NCI-H446 treated with DMSO at 0.1 percent for 48 hours (cell line): ENCODE results near the gene CD70.
"Not testable (repeated sequence)": the region's sequence is repeated elsewhere in the genome, so short reads cannot be mapped to it uniquely, and the experiment has no call there.

Source experiments
- DNase-seq: peaks from one replicate; lab custom pipeline; 2025; lab: John Stamatoyannopoulos, UW

Gene CD70

DNA sequence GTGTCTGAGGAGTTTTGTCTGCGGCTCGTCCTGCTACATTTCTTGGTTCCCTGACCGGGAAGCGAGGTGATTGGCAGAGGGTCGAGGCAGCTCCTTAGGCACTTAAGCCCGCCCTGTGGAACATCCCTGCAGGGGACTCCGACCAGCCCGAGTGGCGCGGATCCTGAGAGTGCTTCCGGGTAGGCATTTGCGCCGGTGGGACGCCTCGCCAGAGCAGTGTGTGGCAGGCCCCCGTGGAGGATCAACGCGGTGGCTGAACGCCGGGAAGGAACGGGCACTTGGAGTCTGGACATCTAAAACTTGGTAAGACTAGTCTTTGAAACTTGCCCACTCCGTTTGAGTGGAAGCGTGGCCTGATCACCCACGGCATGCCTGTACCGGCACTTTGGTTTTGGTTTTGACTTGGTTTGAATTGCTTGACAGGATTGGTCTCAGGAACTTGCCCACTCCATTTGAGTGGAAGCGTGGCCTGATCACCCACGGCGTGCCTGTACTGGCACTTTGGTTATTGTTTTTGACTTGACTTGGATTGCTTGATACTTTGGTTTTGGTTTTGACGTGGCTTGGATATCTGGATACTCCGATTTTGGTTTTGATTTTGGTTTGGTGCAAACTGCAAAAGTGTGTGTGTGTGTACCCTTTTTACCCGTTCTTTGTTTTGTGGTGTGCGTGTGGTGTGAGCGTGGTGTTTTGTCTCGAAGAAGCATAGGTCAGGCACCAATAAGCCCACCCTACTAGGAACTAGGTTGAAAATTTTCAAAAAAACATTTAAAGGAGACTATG is 6.7 kb upstream of the CD70 start:
- not testable (repeated sequence) for DNase-seq

GRCh38 chr19:6596621-6597020 is 5.7 kb upstream of the CD70 start:
- DNase-seq, result no peak

GRCh38 chr19:6593651-6594416 is 2.9 kb upstream of the CD70 start:
- DNase-seq, result no peak

DNA sequence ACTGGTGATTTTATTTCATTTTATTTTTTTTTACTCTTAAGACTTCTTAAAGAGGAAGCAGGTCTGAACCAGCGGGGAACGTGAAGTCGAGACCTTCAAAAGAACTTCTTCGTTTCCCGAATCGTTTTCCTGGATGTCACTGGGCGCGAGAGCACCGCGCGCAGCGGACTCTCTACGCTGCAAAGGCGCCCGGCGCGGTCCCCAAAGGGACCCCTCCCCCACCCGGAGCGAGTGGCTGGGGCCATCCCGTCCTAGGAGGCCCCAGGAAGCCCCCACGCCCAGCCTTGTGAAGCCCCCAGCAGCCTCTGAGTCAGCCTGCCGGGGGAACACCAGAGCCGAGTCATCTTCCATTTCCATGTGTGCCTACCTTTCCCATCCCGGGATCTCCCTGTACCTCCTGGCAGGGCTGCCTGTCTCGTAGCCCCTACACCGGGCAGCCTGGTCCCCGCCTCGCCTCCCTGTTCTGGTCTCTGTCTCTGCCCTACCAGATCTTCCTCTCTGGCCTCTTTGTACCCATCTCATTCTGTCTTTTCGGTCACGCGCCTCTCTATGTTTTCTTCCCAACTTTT is 608 bp downstream of the CD70 start:
- DNase-seq, result no peak

GRCh38 chr19:6589711-6590257 is 1.2 kb downstream of the CD70 start:
- DNase-seq, result no peak

DNA sequence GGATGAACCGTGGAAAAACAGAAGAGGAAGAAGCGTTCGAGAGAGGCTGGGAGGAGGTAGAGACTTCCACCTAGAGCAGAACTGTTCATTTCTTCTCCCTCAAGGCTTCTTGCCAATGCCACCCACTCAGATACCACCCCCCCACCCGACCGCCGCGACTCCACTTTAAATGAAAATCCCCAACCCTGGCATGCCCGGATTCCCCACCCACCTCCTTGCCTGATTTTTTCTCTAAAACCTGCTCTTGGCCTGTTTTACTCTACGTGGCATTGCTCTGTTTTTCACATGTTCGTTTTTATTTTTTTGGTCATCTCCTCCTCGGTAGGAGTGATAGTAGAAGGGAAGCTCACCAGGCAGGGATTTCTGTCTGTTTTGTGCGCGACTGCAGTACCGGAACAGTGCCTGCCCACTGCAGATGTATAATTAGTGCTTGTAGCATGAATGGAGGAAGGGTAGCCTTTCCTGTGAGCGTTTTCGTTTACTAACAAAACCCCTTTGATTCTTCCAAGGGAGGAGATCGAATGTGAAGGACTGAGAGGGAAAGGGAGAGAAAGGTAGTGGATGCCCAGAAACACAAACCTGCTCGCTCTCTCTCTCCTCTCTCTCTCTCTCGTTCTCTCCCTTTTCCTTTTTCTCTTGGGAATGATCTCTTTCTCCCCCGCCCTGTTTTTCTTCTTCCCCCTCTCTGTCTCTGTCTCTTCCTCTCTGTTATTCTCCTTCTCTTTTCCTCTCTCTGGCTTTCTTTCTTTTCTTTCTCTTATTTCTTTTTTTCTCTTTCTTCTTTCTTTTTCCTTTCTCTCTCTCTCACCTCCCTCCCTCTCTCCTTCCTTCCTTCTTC is 2.2 kb downstream of the CD70 start:
- no peak for DNase-seq

GRCh38 chr19:6587998-6588507 is 2.9 kb downstream of the CD70 start:
- DNase-seq, result no peak

DNA sequence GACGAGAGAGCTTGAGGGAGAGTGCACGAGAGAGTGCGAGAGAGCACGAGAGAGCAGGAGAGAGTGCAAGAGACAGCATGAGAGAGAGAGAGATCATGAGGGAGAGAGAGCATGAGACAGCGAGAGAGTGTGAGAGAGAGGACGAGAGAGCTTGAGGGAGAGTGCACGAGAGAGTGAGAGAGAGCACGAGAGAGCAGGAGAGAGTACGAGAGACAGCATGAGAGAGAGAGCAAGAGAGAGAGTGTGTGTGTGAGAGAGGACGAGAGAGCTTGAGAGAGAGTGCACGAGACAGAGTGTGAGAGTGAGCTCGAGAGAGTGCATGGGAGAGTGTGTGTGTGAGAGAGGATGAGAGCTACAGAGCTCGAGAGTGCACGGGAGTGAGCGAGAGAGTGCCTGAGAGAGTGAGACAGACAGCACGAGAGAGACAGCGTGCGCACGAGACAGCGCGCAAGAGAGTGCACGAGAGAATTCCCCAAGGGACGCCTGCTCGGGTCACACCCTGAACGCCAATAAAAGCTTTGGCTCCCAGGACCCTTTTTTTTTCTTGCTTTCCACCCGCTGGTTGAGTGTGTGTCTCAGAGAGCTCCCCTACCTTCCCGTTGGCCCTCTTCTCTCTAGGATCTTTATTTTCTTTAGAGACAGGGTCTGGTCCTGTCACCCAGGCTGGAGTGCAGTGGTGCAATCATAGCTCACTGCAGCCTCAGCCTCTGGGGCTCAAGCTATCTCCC is 3.7 kb downstream of the CD70 start:
- no peak for DNase-seq

DNA sequence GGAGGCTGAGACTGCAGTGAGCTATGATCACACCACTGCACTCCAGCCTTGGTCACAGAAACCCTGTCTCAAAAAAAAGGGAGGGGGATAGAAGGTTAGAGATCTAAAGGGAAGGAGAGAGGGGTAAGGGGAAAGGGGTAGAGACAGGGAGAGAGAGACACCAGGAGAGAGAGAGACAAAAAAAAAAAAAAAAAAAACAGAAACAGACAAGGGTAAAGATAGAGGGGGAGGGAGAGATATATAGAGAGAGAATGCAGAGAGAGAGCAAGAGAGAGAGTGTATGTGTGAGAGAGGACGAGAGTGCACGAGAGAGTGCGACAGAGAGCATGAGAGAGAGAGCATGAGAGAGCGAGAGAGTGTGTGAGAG is 4.2 kb downstream of the CD70 start:
- no peak for DNase-seq

DNA sequence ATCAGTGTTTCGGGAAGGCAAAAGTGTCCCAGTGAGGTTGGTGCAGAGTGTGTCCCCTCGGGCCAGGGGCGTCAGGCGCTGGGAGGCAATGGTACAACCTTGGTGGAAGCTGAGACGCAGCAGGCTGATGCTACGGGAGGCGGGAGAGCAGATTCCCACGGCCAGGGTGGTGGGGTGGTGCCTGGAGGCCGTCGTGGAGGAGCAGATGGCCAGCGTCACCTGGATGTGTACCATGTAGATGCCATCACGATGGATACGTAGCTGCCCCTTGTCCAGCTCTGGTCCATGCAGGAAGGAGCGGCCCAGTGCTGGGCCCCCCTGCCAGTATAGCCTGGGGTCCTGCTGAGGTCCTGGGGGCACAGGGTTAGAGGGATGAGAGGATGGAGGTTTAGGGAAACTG is 4.9 kb downstream of the CD70 start:
- DNase-seq, result no peak

GRCh38 chr19:6582515-6583484 is 8.2 kb downstream of the CD70 start:
- DNase-seq, result not testable (repeated sequence)

DNA sequence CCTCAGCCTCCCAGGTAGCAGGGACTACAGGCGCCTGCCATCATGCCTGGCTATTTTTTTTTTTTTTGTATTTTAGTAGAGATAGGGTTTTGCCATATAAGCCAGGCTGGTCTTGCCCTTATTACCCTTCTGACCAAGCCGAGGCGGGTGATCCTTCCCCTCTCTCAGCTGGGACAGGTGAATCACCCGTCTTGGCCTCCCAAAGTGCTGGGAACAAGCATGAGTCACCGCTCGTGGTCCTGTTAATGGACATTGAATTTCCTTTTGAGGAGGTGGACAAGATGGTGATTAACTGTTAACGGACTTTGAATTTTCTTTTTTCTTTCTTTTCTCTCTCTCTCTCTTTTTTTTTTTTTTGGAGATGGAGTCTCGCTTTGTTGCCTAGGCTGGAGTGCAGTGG is 10.6 kb downstream of the CD70 start:
- no peak for DNase-seq

- no peak for DNase-seq
Measured at GRCh38 chr19:6579450-6580178, 11.3 kb downstream of the CD70 start.

DNA sequence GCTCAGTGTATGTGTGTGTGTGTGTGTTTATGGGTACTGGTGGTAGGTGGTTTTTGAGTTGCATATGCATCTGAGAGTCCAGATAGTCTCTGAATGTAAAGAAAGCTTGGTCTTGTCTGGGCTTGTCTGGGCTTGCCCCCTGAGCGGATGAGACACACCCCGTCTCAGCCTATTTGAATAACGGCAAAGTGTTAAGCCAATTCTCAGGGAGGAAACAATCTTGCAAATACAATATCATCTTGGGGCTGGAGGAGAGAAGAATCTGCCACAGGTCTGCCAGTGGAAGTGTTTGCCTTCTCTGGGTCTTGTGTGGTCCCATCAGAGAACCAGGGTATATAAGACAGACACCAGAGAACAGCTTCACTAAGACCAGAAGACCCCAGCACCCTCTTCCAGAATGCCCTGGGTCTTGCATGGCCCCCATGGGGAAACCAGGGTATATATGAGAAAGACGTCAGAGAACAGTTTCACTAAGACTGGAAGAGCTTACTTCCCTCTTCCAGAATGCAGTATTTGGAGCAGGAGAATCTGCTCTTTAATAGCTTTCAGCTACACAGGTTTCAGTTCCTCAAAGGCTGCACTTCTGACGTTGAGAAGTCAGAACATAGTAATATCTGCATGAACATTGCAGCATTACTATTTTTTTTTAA is 13.3 kb downstream of the CD70 start:
- no peak for DNase-seq

DNA sequence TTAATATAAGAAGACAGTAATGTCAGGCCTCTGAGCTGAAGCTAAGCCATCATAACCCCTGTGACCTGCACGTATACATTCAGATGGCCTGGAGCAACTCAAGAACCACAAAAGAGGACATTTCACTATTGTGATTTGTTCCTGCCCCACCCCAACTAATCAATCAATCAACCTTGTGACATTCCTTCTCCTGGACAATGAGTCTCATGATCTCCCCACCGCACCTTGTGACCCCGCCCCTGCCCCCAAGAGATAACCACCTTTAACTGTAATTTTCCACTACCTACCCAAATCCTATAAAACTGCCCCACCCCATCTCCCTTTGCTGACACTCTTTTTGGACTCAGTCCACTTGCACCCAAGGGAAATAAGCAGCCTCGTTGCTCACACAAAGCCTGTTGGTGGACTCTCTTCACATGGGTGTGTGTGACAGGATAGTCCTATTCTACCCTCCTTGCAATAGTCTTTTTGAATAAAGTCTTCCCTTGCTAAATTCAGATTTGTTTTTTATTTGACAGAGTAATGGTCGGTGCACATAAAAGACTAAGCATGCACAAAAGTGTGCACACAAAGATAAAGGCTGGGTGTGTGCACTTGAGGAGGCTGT is 14.0 kb downstream of the CD70 start:
- DNase-seq, result no peak

- no peak for DNase-seq
Measured at GRCh38 chr19:6573350-6573749, 17.6 kb downstream of the CD70 start.

GRCh38 chr19:6572217-6572616 is 18.7 kb downstream of the CD70 start:
- no peak for DNase-seq

DNA sequence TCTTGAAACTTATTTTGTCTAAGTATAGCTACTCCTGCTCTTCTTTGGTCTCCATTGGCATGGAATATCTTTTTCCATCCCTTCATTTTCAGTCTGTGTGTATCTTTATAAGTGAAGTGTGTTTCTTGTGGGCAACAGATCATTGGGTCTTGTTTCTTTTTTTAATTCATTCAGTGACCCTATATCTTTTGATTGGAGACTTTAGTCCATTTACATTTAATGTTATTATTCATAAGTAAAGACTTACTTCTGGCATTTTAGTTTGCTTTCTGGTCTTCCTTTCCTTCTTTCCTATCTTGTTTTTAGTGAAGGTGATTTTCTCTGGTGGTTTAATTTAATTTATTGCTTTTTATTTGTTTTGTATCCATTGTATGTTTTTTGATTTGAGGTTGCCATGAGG is 19.8 kb downstream of the CD70 start:
- no peak for DNase-seq
